WTC11 (cell line): ENCODE data around the gene TNFRSF19.

Experiments
- ATF3 ChIP-seq: sonication (generic); formaldehyde crosslinking; conservative IDR thresholded peaks from 2 replicates; pipeline ENCODE4 v1.8.1; 2022; ENCODE audit warnings: mild to moderate bottlenecking, missing genetic modification reagents
- CBFB ChIP-seq: sonication (generic); formaldehyde crosslinking; IDR thresholded peaks from 2 replicates; pipeline ENCODE4 v1.8.1; 2022; ENCODE audit warnings: mild to moderate bottlenecking, low read depth, missing genetic modification reagents
- CTCF ChIP-seq: fragments of 200-600 bp; IDR thresholded peaks from 2 replicates; pipeline ENCODE4 v1.8.0; 2022; ENCODE audit warnings: antibody characterized with exemption
- E2F4 ChIP-seq: sonication (generic); formaldehyde crosslinking; IDR thresholded peaks from 2 replicates; pipeline ENCODE4 v1.8.1; 2022; ENCODE audit warnings: low read depth, mild to moderate bottlenecking, moderate library complexity, missing genetic modification reagents, borderline replicate concordance
- GABPB1 ChIP-seq: sonication (generic); formaldehyde crosslinking; IDR thresholded peaks from 2 replicates; pipeline ENCODE4 v1.8.1; 2023; ENCODE audit warnings: mild to moderate bottlenecking, missing genetic modification reagents
- JUN ChIP-seq: sonication (generic); formaldehyde crosslinking; IDR thresholded peaks from 2 replicates; pipeline ENCODE4 v1.8.0; 2023; ENCODE audit warnings: mild to moderate bottlenecking, missing genetic modification reagents
- MAX ChIP-seq: sonication (generic); formaldehyde crosslinking; IDR thresholded peaks from 2 replicates; pipeline ENCODE4 v1.8.0; 2022; ENCODE audit warnings: mild to moderate bottlenecking, missing genetic modification reagents
- SMAD3 ChIP-seq: sonication (generic); formaldehyde crosslinking; IDR thresholded peaks from 2 replicates; pipeline ENCODE4 v1.8.0; 2022; ENCODE audit warnings: missing genetic modification reagents, mild to moderate bottlenecking, borderline replicate concordance
- ZNF232 ChIP-seq: sonication (generic); formaldehyde crosslinking; IDR thresholded peaks from 2 replicates; pipeline ENCODE4 v1.8.0; 2022; ENCODE audit warnings: mild to moderate bottlenecking, missing genetic modification reagents
- ZNF263 ChIP-seq: sonication (generic); formaldehyde crosslinking; IDR thresholded peaks from 2 replicates; pipeline ENCODE4 v1.8.1; 2022; ENCODE audit warnings: low read depth, mild to moderate bottlenecking, moderate library complexity, missing genetic modification reagents

DNA sequence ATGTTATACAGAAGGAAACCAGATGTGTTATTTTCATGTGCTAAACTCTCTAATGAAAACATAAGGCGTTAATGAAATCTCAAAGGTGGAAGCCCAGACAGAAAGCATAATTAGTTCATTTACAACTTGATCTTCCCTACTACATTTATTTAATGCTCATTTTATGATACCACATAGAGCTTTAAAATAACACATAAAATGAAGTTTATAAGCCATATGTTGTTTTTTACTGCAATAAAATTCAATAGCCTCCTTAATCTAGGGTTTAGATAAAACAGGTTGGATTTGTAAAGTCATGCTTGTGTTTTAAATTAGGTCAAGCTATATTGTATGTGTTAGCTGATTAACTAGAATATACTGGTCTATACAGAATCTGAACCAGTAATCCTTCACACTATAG lies 81.2 kb downstream of the TNFRSF19 start:
- TF ChIP-seq ZNF232 (CRISPR knock-in tag) (no peak), MAX (CRISPR knock-in tag) (no peak), GABPB1 (no peak), CTCF (no peak), CBFB (CRISPR knock-in tag) (no peak), E2F4 (CRISPR knock-in tag) (no peak), SMAD3 (CRISPR knock-in tag) (no peak), JUN (CRISPR knock-in tag) (no peak), ATF3 (CRISPR knock-in tag) (no peak), ZNF263 (CRISPR knock-in tag) (no peak)
